Measurements from ENCODE around the gene SKAP2.

Gene SKAP2

DNA sequence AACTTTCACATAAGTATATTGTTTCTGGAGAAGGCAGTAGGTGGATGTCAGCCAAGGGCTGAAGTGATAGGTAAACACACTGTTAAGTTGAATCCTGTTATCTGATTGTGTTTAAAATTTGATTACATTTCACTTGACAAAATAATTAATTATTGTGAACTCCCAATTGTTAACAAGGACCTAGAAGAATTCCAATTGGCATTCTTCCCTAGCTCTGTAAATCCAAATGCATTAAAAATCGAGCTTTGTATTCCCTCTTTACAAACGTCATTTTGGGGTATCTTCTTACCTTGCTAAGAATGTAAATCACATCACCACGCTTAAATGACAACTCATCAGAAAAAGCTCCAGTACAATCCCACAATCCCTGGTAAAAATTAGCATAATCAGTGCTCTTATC, 179.9 kb downstream of the SKAP2 start:
- in situ Hi-C loops (cut with MboI; ENCODE audit: low sequenced_read_pairs, unreplicated experiment): loop anchor here (5.0 kb wide), 1 partner anchor 473 kb away; the partner anchor contains the start of gene HOXA7
- TF ChIP-seq, protein P1, sequence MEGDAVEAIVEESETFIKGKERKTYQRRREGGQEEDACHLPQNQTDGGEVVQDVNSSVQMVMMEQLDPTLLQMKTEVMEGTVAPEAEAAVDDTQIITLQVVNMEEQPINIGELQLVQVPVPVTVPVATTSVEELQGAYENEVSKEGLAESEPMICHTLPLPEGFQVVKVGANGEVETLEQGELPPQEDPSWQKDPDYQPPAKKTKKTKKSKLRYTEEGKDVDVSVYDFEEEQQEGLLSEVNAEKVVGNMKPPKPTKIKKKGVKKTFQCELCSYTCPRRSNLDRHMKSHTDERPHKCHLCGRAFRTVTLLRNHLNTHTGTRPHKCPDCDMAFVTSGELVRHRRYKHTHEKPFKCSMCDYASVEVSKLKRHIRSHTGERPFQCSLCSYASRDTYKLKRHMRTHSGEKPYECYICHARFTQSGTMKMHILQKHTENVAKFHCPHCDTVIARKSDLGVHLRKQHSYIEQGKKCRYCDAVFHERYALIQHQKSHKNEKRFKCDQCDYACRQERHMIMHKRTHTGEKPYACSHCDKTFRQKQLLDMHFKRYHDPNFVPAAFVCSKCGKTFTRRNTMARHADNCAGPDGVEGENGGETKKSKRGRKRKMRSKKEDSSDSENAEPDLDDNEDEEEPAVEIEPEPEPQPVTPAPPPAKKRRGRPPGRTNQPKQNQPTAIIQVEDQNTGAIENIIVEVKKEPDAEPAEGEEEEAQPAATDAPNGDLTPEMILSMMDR (IDR thresholded peaks at IDR 0.05; ENCODE audit: borderline replicate concordance, control extremely low read depth, extremely low read depth, insufficient read depth, missing control alignments): no peak
- DNase-seq (ENCODE audit: low spot score): no peak

DNA sequence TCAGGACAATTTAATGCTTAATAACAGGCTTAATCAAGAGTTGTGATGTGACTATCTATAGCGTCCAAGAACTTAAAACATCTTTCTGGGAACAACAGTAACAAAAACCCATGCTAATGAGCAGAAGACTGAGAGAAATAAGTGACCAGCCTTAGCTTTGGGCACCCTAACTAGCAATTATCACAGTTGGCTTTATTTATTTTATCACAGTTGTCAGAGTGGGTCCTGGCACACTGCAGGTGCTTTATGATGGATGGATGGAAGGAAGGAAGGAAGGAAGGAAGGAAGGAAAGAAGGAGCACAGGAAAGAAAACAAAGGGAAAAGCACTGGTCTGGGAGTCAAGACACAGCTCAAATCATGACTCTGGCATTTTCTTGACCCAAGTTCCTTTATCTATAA, 181.1 kb downstream of the SKAP2 start:
- DNase-seq (ENCODE audit: low spot score): no peak
- TF ChIP-seq, protein P1 (IDR thresholded peaks at IDR 0.05; ENCODE audit: borderline replicate concordance, control extremely low read depth, extremely low read depth, insufficient read depth, missing control alignments): no peak
- in situ Hi-C loops (cut with MboI; ENCODE audit: low sequenced_read_pairs, unreplicated experiment): loop anchor here (5.0 kb wide), 1 partner anchor 474 kb away; the partner anchor contains the start of gene HOXA7

DNA sequence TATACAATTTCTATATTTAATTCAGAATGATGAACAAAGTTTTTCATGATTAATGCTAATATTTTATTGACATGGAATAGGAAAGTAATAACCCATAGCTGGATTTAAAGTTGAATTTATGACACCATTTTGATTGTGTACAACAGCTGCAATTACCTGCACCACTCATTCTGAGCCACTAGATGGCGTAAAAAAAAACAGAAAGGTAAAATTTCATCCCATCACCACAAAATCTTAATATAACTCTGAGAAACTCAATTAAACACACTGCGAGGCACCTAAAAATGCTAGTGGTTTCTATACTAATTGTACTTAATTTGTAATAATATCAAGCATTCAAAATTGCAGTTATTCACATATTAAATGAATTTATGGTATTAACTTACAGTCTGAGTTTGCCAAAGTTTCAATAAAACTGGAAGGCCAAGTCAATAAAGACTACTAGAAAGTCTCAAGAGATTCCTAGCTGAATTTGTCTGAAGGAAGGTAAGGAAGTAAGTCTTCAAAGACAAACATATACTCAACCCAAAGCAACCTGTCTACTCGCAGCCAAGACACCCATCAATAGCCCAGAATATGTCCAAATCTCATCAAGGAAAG, 182.5 kb downstream of the SKAP2 start:
- in situ Hi-C loops (cut with MboI; ENCODE audit: low sequenced_read_pairs, unreplicated experiment): loop anchor here (5.0 kb wide), 1 partner anchor 475 kb away; the partner anchor contains the start of gene HOXA7
- DNase-seq (ENCODE audit: low spot score): peak; percentile 10
- TF ChIP-seq, protein P1 (IDR thresholded peaks at IDR 0.05; ENCODE audit: borderline replicate concordance, control extremely low read depth, extremely low read depth, insufficient read depth, missing control alignments): peak; percentile 67

DNA sequence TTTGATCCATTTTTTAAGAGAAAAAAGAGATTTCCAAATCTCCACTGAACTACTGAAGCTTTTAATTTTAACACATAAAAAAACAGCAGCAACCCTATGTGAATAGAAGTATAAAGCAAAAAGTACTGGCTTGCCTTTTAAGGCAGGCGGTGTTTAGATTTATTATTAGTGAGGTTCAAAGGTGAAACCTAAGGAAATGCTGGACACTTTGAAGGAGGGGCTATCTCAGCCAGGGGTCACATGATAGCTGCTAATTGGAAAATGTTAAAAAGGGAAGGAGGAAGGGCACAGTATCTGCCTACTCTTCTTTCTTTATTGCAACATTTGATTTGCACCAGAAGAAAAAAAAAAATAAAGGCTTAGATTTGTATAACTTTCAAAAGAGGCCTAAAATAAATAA, 183.8 kb downstream of the SKAP2 start:
- TF ChIP-seq, protein P1 (IDR thresholded peaks at IDR 0.05; ENCODE audit: borderline replicate concordance, control extremely low read depth, extremely low read depth, insufficient read depth, missing control alignments): no peak
- in situ Hi-C loops (cut with MboI; ENCODE audit: low sequenced_read_pairs, unreplicated experiment): loop anchor here (5.0 kb wide), 1 partner anchor 477 kb away; the partner anchor contains the start of gene HOXA7
- DNase-seq (ENCODE audit: low spot score): no peak

DNA sequence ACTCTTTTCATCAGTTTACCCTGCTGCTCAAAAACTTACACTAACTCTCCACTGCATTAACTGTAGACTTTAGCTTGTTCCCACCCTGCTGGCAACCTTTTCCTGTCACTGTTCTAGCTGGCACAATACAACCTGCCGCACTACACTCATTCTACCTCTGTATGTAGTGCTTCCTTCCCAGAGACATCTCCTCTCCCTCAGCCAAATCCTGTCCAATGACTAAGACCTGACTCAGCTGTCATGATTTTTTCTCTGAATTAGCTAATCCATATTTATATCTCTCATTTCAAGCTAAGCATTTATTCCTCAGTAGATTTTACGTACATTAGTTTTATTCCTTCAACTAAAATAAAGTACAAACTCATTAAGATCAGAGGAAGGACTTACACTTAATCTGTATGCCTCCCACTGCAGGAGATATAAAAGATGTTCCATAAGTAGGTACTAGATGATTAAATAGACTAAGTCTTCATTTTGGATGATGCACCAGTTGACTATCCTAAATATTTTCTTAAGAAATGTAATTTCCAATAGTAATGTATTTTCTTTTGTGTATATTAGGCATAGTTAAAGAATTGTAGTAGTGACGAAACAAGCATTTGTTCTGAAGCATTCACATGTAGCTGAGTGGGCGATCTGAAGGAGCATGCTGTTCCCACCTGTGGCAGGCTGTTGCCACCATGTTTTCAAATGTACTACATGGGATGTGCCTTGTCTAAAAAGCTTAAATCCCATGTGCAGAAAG, 189.1 kb downstream of the SKAP2 start:
- DNase-seq (ENCODE audit: low spot score): no peak
- TF ChIP-seq, protein P1 (IDR thresholded peaks at IDR 0.05; ENCODE audit: borderline replicate concordance, control extremely low read depth, extremely low read depth, insufficient read depth, missing control alignments): no peak
- in situ Hi-C loops (cut with MboI; ENCODE audit: low sequenced_read_pairs, unreplicated experiment): no loop called here

DNA sequence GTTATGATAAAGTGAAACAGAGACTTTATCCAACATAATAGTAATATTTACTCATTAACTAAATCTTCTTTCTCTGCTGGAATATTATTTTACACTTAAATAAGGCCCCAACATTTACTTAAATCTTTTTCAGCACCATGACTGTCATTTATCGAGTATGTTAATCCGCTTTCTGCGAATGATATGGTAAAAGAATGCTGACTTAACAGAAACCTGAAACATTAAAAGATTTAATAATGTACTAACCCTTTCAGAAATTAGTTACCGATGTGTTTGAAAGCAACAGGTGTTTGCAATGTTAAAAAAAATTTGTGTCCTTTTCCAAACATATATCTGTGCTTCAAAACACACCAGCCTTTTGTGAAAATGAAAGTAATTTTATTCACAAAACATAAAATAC, 190.5 kb downstream of the SKAP2 start:
- TF ChIP-seq, protein P1 (IDR thresholded peaks at IDR 0.05; ENCODE audit: borderline replicate concordance, control extremely low read depth, extremely low read depth, insufficient read depth, missing control alignments): no peak
- in situ Hi-C loops (cut with MboI; ENCODE audit: low sequenced_read_pairs, unreplicated experiment): loop anchor here (25.0 kb wide), 2 partner anchors 587 to 787 kb away; no protein-coding TSS in a partner anchor
- DNase-seq (ENCODE audit: low spot score): no peak

Measured in GM13976 (cell line).